ENCODE measurements around the gene TSPAN18. TPM values are rescaled to one million over a fixed set of nuclear protein-coding genes. Genes with fewer than 3 reads are reported as not detected.

TSPAN18 gene
- total RNA-seq, 1 experiment from 2014 or later = 21.3 TPM

- TF ChIP-seq REST (IDR thresholded peaks at IDR 0.05; ENCODE audit: insufficient read depth in 1 of 2, low read depth in 2 of 2, low read length in 1 of 2) = no peak
- no peak for TF ChIP-seq POLR2AphosphoS5 (IDR thresholded peaks at IDR 0.05; ENCODE audit: low read depth, low read length)
- no peak for TF ChIP-seq CTCF (IDR thresholded peaks at IDR 0.05)
- no peak for TF ChIP-seq SIN3A (IDR thresholded peaks at IDR 0.05; ENCODE audit: borderline replicate concordance, insufficient read depth, low read depth, low read length)
- TF ChIP-seq TCF7L2 (IDR thresholded peaks at IDR 0.05; ENCODE audit: low read depth, low read length) = no peak
- no peak for ATAC-seq
- intact Hi-C loops (cut with micrococcal nuclease; ENCODE audit: unreplicated experiment) (loop anchor here (10.0 kb wide), 1 partner anchor 401 kb away; no protein-coding TSS in a partner anchor), in situ Hi-C loops (cut with HindIII; ENCODE audit: low pct_unique_long_range_greater_than_20kb, low sequenced_read_pairs) (no loop called here)
- Histone ChIP-seq H3K4me3 (ENCODE audit: low read depth in 2 of 2, low read length in 2 of 2) (no peak overlapping the region), H3K36me3 (ENCODE audit: control insufficient read depth, insufficient read depth, low read length) (no peaks in the 10 kb centered on the region), H3K27me3 (ENCODE audit: control insufficient read depth, insufficient read depth, low read length) (no peaks in the 10 kb centered on the region), H3K27ac (ENCODE audit: low read length) (no peak overlapping the region), H3K9me3 (ENCODE audit: control insufficient read depth, insufficient read depth, low read depth, low read length) (no peaks in the 10 kb centered on the region), H3K4me1 (ENCODE audit: control insufficient read depth, insufficient read depth, low read length) (peaks cover 31% of the 10 kb centered on the region)
- DNase-seq (ENCODE audit: low read depth, low spot score) = no peak
- BruUV-seq (replicated peaks) = no TSS peak
- ChIA-PET POLR2A (no interaction called here), CTCF (interaction anchor here (0.8 kb wide), 1 partner anchor 171 kb away, joined by 3 read pairs; no protein-coding TSS in a partner anchor)
These were observed 207.3 kb downstream of the TSPAN18 start for GRCh38 chr11:44934110-44934509.

- BruUV-seq (replicated peaks) = no TSS peak
These were observed 208.0 kb downstream of the TSPAN18 start for GRCh38 chr11:44934735-44935250.

More at GRCh38 chr11:44934735-44935250, 208.0 kb downstream of the TSPAN18 start:
- CTCF ChIA-PET = interaction anchor here (0.8 to 2.4 kb wide), 2 partner anchors 7 to 170 kb away, joined by 3 to 25 read pairs; no protein-coding TSS in a partner anchor
- Histone ChIP-seq H3K4me1 (ENCODE audit: control insufficient read depth, insufficient read depth, low read length) (peaks cover 31% of the 10 kb centered on the region), H3K9me3 (ENCODE audit: control insufficient read depth, insufficient read depth, low read depth, low read length) (no peaks in the 10 kb centered on the region), H3K27ac (ENCODE audit: low read length) (no peak overlapping the region), H3K4me3 (ENCODE audit: low read depth in 2 of 2, low read length in 2 of 2) (no peak overlapping the region), H3K27me3 (ENCODE audit: control insufficient read depth, insufficient read depth, low read length) (no peaks in the 10 kb centered on the region), H3K36me3 (ENCODE audit: control insufficient read depth, insufficient read depth, low read length) (no peaks in the 10 kb centered on the region)
- in situ Hi-C loops (cut with HindIII; ENCODE audit: low pct_unique_long_range_greater_than_20kb, low sequenced_read_pairs) (no loop called here), intact Hi-C loops (cut with micrococcal nuclease; ENCODE audit: unreplicated experiment) (loop anchor here (10.0 kb wide), 1 partner anchor 400 kb away; no protein-coding TSS in a partner anchor)
- DNase-seq (ENCODE audit: low read depth, low spot score) = no peak
- no peak for TF ChIP-seq TCF7L2 (IDR thresholded peaks at IDR 0.05; ENCODE audit: low read depth, low read length)
- TF ChIP-seq CTCF (IDR thresholded peaks at IDR 0.05) = no peak
- TF ChIP-seq POLR2AphosphoS5 (IDR thresholded peaks at IDR 0.05; ENCODE audit: low read depth, low read length) = no peak
- TF ChIP-seq REST (IDR thresholded peaks at IDR 0.05; ENCODE audit: insufficient read depth in 1 of 2, low read depth in 2 of 2, low read length in 1 of 2) = no peak
- no peak for TF ChIP-seq SIN3A (IDR thresholded peaks at IDR 0.05; ENCODE audit: borderline replicate concordance, insufficient read depth, low read depth, low read length)
- no peak for ATAC-seq
- POLR2A ChIA-PET = no interaction called here

Measured in Panc1 (cell line).